GM12878 (cell line): Measurements from ENCODE around the gene MICAL3. TPM values are rescaled to one million over a fixed set of nuclear protein-coding genes. Genes with fewer than 3 reads are reported as not detected.

Experiments
- CHD1 ChIP-seq: IDR thresholded peaks from 2 replicates; pipeline ENCODE4 v1.6.1; 2012; ENCODE audit warnings: low read depth, low read length, improper control_type of control experiment
- GABPA ChIP-seq: IDR thresholded peaks from 2 replicates; pipeline ENCODE4 v1.6.1; 2014; ENCODE audit warnings: antibody characterized with exemption, low read depth, mild to moderate bottlenecking, inconsistent platforms
- GATAD2B ChIP-seq: fragments of 450-650 bp; conservative IDR thresholded peaks from 2 replicates; pipeline ENCODE4 v1.6.1; 2017; ENCODE audit warnings: low read depth, mild to moderate bottlenecking, moderate library complexity
- MAX ChIP-seq: IDR thresholded peaks from 2 replicates; pipeline ENCODE4 v1.6.1; 2012; ENCODE audit warnings: low read depth, low read length, improper control_type of control experiment
- SIX5 ChIP-seq: IDR thresholded peaks from 2 replicates; pipeline ENCODE4 v1.6.1; 2011; ENCODE audit warnings: mild to moderate bottlenecking, low read depth, low read length, moderate library complexity; ENCODE audit not compliant: severe bottlenecking
- YBX1 ChIP-seq: fragments of 450-650 bp; IDR thresholded peaks from 2 replicates; pipeline ENCODE4 v1.6.1; 2016; ENCODE audit warnings: antibody characterized with exemption
- ZBTB40 ChIP-seq: fragments of 450-650 bp; IDR thresholded peaks from 2 replicates; pipeline ENCODE4 v1.6.1; 2016; ENCODE audit warnings: mild to moderate bottlenecking, moderate library complexity, borderline replicate concordance
- polyA plus RNA-seq, 11 experiments: library from polyadenylated mRNA; depleted of rRNA in 4 of 11; unstranded in 6 of 11; stranded (reverse) in 5 of 11; fragments of >200 nt; fragmentation: Nextera tagmentation in 4 of 11; fragmentation: Illumina TruSeq in 1 of 11; extraction: Ambion mirVana in 4 of 11; extraction: Trizol in 1 of 11; gene quantifications; 1 replicate in 1 of 11; 2 replicates in 10 of 11; pipeline versions ENCODE4 v1.2.1 to v1.2.3, GENCODE V29; 2011 to 2016; ENCODE audit warnings: inconsistent platforms in 2 of 11, missing spikeins in 2 of 11, low read depth in 1 of 11
- total RNA-seq, 4 experiments: library from RNA; depleted of rRNA in 3 of 4; stranded (reverse); fragments of >200 nt in 3 of 4; fragmentation: Illumina TruSeq in 1 of 4; extraction: Trizol in 1 of 4; gene quantifications; 2 replicates each; pipeline versions ENCODE4 v1.2.1 to v1.2.3, GENCODE V29; 2013 to 2021

The MICAL3 gene
- total and polyA plus RNA-seq, 10 of the 15 experiments (the other 5 are each of a cell fraction or from before 2014, with no cell fraction given): 2.6 to 92.2 (median 24.0) TPM

- TF ChIP-seq ZBTB40 (no peak), SIX5 (no peak), YBX1 (no peak), GABPA (no peak; the same call in 1 of the 2 replicates), MAX (peak; percentile 92), CHD1 (no peak), GATAD2B (no peak; the same call in 1 of the 2 replicates)
Measured at GRCh38 chr22:17797721-17798559, 226.4 kb downstream of the MICAL3 start (continued).
